IMR-90 (cell line): Measurements from ENCODE around the gene LHFPL6. TPM values are rescaled to one million over a fixed set of nuclear protein-coding genes. Genes with fewer than 3 reads are reported as not detected.

Experiments
- ATAC-seq: fragments of 200-7000 bp; cut with Tn5 transposase; 2 replicates; pipeline ENCODE4 v1.9.1; 2020; ENCODE audit warnings: low read depth, mild to moderate bottlenecking, moderate library complexity
- BruUV-seq: library from RNA; stranded (reverse); fragments of 400-500 nt; replicated peaks from 2 replicates; lab custom pipeline; 2021; lab: Mats Ljungman, UMichigan
- CTCF ChIA-PET: fragments of 300-600 bp; formaldehyde crosslinking; extraction: SDS; loops from one replicate; lab custom pipeline; 2021; ENCODE audit warnings: antibody characterized with exemption; lab: Yijun Ruan, JAX
- POLR2A ChIA-PET: fragments of 300-600 bp; sonication (Branson Sonifier 250); formaldehyde crosslinking; loops from one replicate; lab custom pipeline; 2022; ENCODE audit warnings: antibody characterized with exemption; ENCODE audit not compliant: unreplicated experiment; lab: Charles Lee
- DNase-seq: peaks from one replicate; pipeline ENCODE4 v3.0.0; 2013
- H2AFZ ChIP-seq: replicated peaks from 2 replicates; pipeline ENCODE3; 2013; ENCODE audit warnings: low read length, mild to moderate bottlenecking; ENCODE audit not compliant: poor library complexity
- H2AK5ac ChIP-seq: 2 replicates; pipeline ENCODE4 v1.6.1; 2013; ENCODE audit warnings: low read depth, low read length, inconsistent platforms
- H2AK9ac ChIP-seq: replicated peaks from 2 replicates; pipeline ENCODE3; 2013; ENCODE audit warnings: mild to moderate bottlenecking, low read depth, low read length, moderate library complexity; ENCODE audit not compliant: poor library complexity
- H2BK120ac ChIP-seq: 2 replicates; pipeline ENCODE4 v1.6.1; 2013; ENCODE audit warnings: low read depth, low read length, inconsistent platforms
- H2BK15ac ChIP-seq: 3 replicates; pipeline ENCODE4 v1.6.1; 2013; ENCODE audit warnings: low read depth, low read length, inconsistent platforms
- H2BK20ac ChIP-seq: 2 replicates; pipeline ENCODE4 v1.6.1; 2013; ENCODE audit warnings: low read depth, mild to moderate bottlenecking, inconsistent platforms, low read length, moderate library complexity
- H2BK5ac ChIP-seq: 2 replicates; pipeline ENCODE4 v1.6.1; 2013; ENCODE audit warnings: mild to moderate bottlenecking, low read depth, low read length, inconsistent platforms; ENCODE audit not compliant: poor library complexity, severe bottlenecking
- H3K14ac ChIP-seq: replicated peaks from 2 replicates; pipeline ENCODE4 v1.6.1; 2013; ENCODE audit warnings: low read depth, low read length, inconsistent platforms
- H3K18ac ChIP-seq: 2 replicates; pipeline ENCODE4 v1.6.1; 2013; ENCODE audit warnings: low read depth, low read length, control low read depth
- H3K23ac ChIP-seq: 2 replicates; pipeline ENCODE4 v1.6.1; 2013; ENCODE audit warnings: low read depth, low read length, inconsistent platforms
- H3K27ac ChIP-seq: 2 replicates; pipeline ENCODE4 v1.5.1; 2013; ENCODE audit warnings: mild to moderate bottlenecking, control low read depth, low read length; ENCODE audit not compliant: insufficient read depth
- H3K27me3 ChIP-seq: 2 replicates; pipeline ENCODE4 v1.6.1; 2013; ENCODE audit warnings: low read length; ENCODE audit not compliant: control insufficient read depth, insufficient read depth
- H3K36me3 ChIP-seq: 2 replicates; pipeline ENCODE4 v1.6.1; 2013; ENCODE audit warnings: low read length, mixed read lengths; ENCODE audit not compliant: control insufficient read depth, insufficient read depth
- H3K4ac ChIP-seq: 2 replicates; pipeline ENCODE4 v1.6.1; 2013; ENCODE audit warnings: low read depth, low read length, inconsistent platforms
- H3K4me1 ChIP-seq: 2 replicates; pipeline ENCODE4 v1.6.1; 2013; ENCODE audit warnings: low read length, mixed read lengths; ENCODE audit not compliant: control insufficient read depth, insufficient read depth
- H3K4me2 ChIP-seq: 2 replicates; pipeline ENCODE4 v1.6.1; 2013; ENCODE audit warnings: low read depth, mild to moderate bottlenecking, control low read depth, low read length, moderate library complexity
- H3K4me3 ChIP-seq: 2 replicates; pipeline ENCODE4 v1.5.1; 2013; ENCODE audit warnings: low read depth, mild to moderate bottlenecking, control low read depth, low read length, moderate library complexity; ENCODE audit not compliant: insufficient read depth
- H3K56ac ChIP-seq: 2 replicates; pipeline ENCODE4 v1.6.1; 2013; ENCODE audit warnings: low read length, inconsistent platforms; ENCODE audit not compliant: insufficient read depth; ENCODE audit errors: extremely low read depth
- H3K79me1 ChIP-seq, 2 experiments: 2 replicates each; pipeline ENCODE4 v1.6.1; 2013; ENCODE audit warnings: low read length in 2 of 2, inconsistent platforms in 1 of 2, low read depth in 1 of 2
- H3K9ac ChIP-seq: 2 replicates; pipeline ENCODE4 v1.6.1; 2013; ENCODE audit warnings: low read depth, low read length, control low read depth
- H3K9me1 ChIP-seq: 2 replicates; pipeline ENCODE4 v1.6.1; 2013; ENCODE audit warnings: low read length, inconsistent platforms; ENCODE audit not compliant: insufficient read depth
- H3K9me3 ChIP-seq: 2 replicates; pipeline ENCODE4 v1.6.1; 2013; ENCODE audit warnings: low read length; ENCODE audit not compliant: control insufficient read depth, insufficient read depth
- H4K20me1 ChIP-seq: 2 replicates; pipeline ENCODE4 v1.6.1; 2013; ENCODE audit warnings: low read length, inconsistent platforms; ENCODE audit not compliant: insufficient read depth
- H4K5ac ChIP-seq: 2 replicates; pipeline ENCODE4 v1.6.1; 2013; ENCODE audit warnings: mild to moderate bottlenecking, low read depth, low read length, control low read depth
- H4K8ac ChIP-seq, 2 experiments: 2 replicates each; pipeline ENCODE4 v1.6.1; 2013; ENCODE audit warnings: low read depth in 2 of 2, low read length in 2 of 2, control low read depth in 1 of 2, inconsistent platforms in 1 of 2
- H4K91ac ChIP-seq: 2 replicates; pipeline ENCODE4 v1.6.1; 2013; ENCODE audit warnings: low read depth, low read length, inconsistent platforms; ENCODE audit not compliant: insufficient read depth
- BHLHE40 ChIP-seq: fragments of 150-350 bp; IDR thresholded peaks from 2 replicates; pipeline ENCODE4 v1.6.1; 2016; ENCODE audit warnings: mild to moderate bottlenecking, low read depth, low read length
- CEBPB ChIP-seq: IDR thresholded peaks from 2 replicates; pipeline ENCODE4 v1.6.1; 2012; ENCODE audit warnings: low read depth, low read length, improper control_type of control experiment
- CHD1 ChIP-seq: IDR thresholded peaks from 2 replicates; pipeline ENCODE4 v1.6.1; 2012; ENCODE audit warnings: low read depth, low read length, improper control_type of control experiment
- CTCF ChIP-seq: conservative IDR thresholded peaks from 2 replicates; pipeline ENCODE4 v1.5.1; 2012; ENCODE audit warnings: mild to moderate bottlenecking, low read depth, low read length, improper control_type of control experiment
- ELK1 ChIP-seq: fragments of 150-350 bp; IDR thresholded peaks from 2 replicates; pipeline ENCODE4 v1.6.1; 2016; ENCODE audit warnings: low read depth, mild to moderate bottlenecking, low read length, moderate library complexity, borderline replicate concordance
- FOS ChIP-seq: fragments of 150-350 bp; IDR thresholded peaks from 2 replicates; pipeline ENCODE4 v1.6.1; 2016; ENCODE audit warnings: low read depth, low read length
- MAFK ChIP-seq: IDR thresholded peaks from 2 replicates; pipeline ENCODE4 v1.6.1; 2012; ENCODE audit warnings: low read depth, low read length, improper control_type of control experiment
- MAZ ChIP-seq: IDR thresholded peaks from 2 replicates; pipeline ENCODE4 v1.6.1; 2012; ENCODE audit warnings: low read depth, mild to moderate bottlenecking, low read length, improper control_type of control experiment, moderate library complexity, borderline replicate concordance
- MXI1 ChIP-seq: IDR thresholded peaks from 2 replicates; pipeline ENCODE4 v1.6.1; 2012; ENCODE audit warnings: low read depth, mild to moderate bottlenecking, low read length, moderate library complexity, borderline replicate concordance
- NFE2L2 ChIP-seq: fragments of 150-350 bp; IDR thresholded peaks from 2 replicates; pipeline ENCODE4 v1.6.1; 2016; ENCODE audit warnings: low read depth, mild to moderate bottlenecking, low read length
- POLR2A ChIP-seq: IDR thresholded peaks from 2 replicates; pipeline ENCODE4 v1.6.1; 2012; ENCODE audit warnings: mild to moderate bottlenecking, low read depth, low read length
- RAD21 ChIP-seq: IDR thresholded peaks from 2 replicates; pipeline ENCODE4 v1.6.1; 2012; ENCODE audit warnings: low read length, improper control_type of control experiment
- RCOR1 ChIP-seq: IDR thresholded peaks from 2 replicates; pipeline ENCODE4 v1.6.1; 2012; ENCODE audit warnings: mild to moderate bottlenecking, low read length, improper control_type of control experiment; ENCODE audit not compliant: insufficient replicate concordance
- RFX5 ChIP-seq: IDR thresholded peaks from 2 replicates; pipeline ENCODE4 v1.8.0; 2012; ENCODE audit warnings: low read depth, mild to moderate bottlenecking, low read length, moderate library complexity
- SMC3 ChIP-seq: fragments of 150-350 bp; IDR thresholded peaks from 2 replicates; pipeline ENCODE4 v1.6.1; 2016; ENCODE audit warnings: low read depth, mild to moderate bottlenecking, antibody characterized with exemption, low read length, moderate library complexity
- USF2 ChIP-seq: fragments of 150-350 bp; IDR thresholded peaks from 2 replicates; pipeline ENCODE4 v1.6.1; 2017; ENCODE audit warnings: mild to moderate bottlenecking, antibody characterized with exemption, low read length, low read depth
- WGBS, 2 experiments: methylation state at CpG; one replicate each; pipeline versions ENCODE4 v1.1.5 to v1.1.7; 2013; ENCODE audit warnings: missing lambda C conversion rate in 2 of 2; ENCODE audit not compliant: insufficient read length in 1 of 2; ENCODE audit errors: extremely low coverage in 2 of 2; 5-methylcytosine and 5-hydroxymethylcytosine counted together
- dilution Hi-C: fragments of 300-500 bp; cut with HindIII; formaldehyde crosslinking; loops from one replicate; pipeline ENCODE4 v1.14.3; 2018; ENCODE audit warnings: low sequenced_read_pairs; ENCODE audit not compliant: unreplicated experiment
- in situ Hi-C: fragments of 300-500 bp; cut with MboI; formaldehyde crosslinking; loops from 3 replicates; pipeline ENCODE4 v1.14.3; 2019; ENCODE audit warnings: low sequenced_read_pairs, inconsistent platforms, mixed read lengths
- intact Hi-C: fragments of 100-400 bp; cut with micrococcal nuclease; formaldehyde crosslinking; loops from 2 replicates; pipeline ENCODE4 v1.10.0; 2022
- polyA plus RNA-seq, 3 experiments: library from polyadenylated mRNA; depleted of rRNA; stranded (reverse); fragments of >200 nt; gene quantifications; 2 replicates each; pipeline ENCODE4 v1.2.3, GENCODE V29; 2012; ENCODE audit warnings: low replicate concordance in 1 of 3
- total RNA-seq: library from RNA; depleted of rRNA; stranded (reverse); fragments of >200 nt; gene quantifications from 2 replicates; pipeline ENCODE4 v1.2.3, GENCODE V29; 2012

Gene LHFPL6
- total and polyA plus RNA-seq, 2 of the 4 experiments (the other 2 are of a cell fraction), result 24.7 to 36.1 TPM

- CTCF ChIA-PET, result no interaction called here
- Histone ChIP-seq H3K36me3 (no peaks in the 10 kb centered on the region), H2BK15ac (no peak overlapping the region), H2BK120ac (no peak overlapping the region), H3K56ac (no peak overlapping the region), H2AFZ (no peak overlapping the region), H4K20me1 (no peaks in the 10 kb centered on the region), H3K4ac (no peak overlapping the region), H4K8ac (no peak overlapping the region), H3K9me3 (no peaks in the 10 kb centered on the region), H3K9me1 (peaks cover 6% of the 10 kb centered on the region; the same call in 1 of the 2 replicates), H3K79me1 (no peaks in the 10 kb centered on the region), H3K14ac (no peak overlapping the region), H4K5ac (no peak overlapping the region), H3K27me3 (no peaks in the 10 kb centered on the region; the same call in 1 of the 2 replicates), H3K4me3 (no peak overlapping the region), H2BK5ac (no peak overlapping the region), H2AK9ac (no peak overlapping the region), H4K91ac (no peak overlapping the region), H3K27ac (no peak overlapping the region), H3K4me2 (no peak overlapping the region), H3K4me1 (no peaks in the 10 kb centered on the region), H3K23ac (no peak overlapping the region), H2BK20ac (no peak overlapping the region), H3K9ac (no peak overlapping the region), H3K18ac (no peak overlapping the region), H2AK5ac (no peak overlapping the region)
- no CpG with 5 or more reads among the region's 1 CpG for WGBS, 2 experiments
- BruUV-seq, result no TSS peak
- DNase-seq (no peak), ATAC-seq (no peak)
- POLR2A ChIA-PET, result no interaction called here
- intact Hi-C loops (no loop called here), in situ Hi-C loops (no loop called here), dilution Hi-C loops (no loop called here)
- TF ChIP-seq RCOR1 (no peak), MXI1 (no peak), CTCF (no peak), FOS (no peak), NFE2L2 (no peak), USF2 (no peak), RAD21 (no peak), POLR2A (no peak), MAFK (no peak), RFX5 (no peak), SMC3 (no peak), BHLHE40 (no peak), CHD1 (no peak), MAZ (no peak), CEBPB (no peak), ELK1 (no peak)
These were observed 275.9 kb downstream of the LHFPL6 start for GRCh38 chr13:39327172-39327479.
